ENCODE data around the gene TBXAS1.

DNA sequence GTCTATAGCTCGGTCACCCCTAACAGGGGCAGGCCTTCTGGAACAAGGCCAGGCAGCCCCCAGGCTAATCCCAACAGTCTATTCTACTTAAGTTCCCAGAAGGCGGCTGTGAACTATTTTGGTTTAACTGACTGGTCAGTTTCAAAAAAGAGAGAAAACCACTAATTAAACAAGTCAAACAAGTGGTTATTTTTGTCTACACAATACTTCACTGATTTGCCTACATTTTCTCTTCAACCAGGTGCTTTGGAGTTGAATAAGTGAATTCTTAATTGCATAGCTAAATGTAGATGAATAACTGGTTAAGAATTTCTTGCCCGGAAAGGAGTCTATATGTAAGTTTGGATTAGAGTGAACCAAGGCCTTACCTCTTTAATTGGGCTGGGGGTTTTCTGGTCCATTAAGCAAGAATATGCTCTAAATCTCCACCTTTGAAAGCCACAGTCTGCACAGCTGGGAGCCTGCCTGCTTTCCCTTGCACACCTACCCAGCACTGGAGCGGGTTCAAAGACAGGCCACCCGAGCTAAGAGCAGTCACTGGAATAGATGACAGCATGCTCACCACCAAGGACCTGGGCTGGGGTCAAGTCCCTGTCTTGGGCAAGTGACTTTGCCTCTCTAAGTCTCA, 70.4 kb downstream of the TBXAS1 start:
- TF ChIP-seq, protein P1, sequence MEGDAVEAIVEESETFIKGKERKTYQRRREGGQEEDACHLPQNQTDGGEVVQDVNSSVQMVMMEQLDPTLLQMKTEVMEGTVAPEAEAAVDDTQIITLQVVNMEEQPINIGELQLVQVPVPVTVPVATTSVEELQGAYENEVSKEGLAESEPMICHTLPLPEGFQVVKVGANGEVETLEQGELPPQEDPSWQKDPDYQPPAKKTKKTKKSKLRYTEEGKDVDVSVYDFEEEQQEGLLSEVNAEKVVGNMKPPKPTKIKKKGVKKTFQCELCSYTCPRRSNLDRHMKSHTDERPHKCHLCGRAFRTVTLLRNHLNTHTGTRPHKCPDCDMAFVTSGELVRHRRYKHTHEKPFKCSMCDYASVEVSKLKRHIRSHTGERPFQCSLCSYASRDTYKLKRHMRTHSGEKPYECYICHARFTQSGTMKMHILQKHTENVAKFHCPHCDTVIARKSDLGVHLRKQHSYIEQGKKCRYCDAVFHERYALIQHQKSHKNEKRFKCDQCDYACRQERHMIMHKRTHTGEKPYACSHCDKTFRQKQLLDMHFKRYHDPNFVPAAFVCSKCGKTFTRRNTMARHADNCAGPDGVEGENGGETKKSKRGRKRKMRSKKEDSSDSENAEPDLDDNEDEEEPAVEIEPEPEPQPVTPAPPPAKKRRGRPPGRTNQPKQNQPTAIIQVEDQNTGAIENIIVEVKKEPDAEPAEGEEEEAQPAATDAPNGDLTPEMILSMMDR (conservative IDR thresholded peaks at IDR 0.05), result no peak
- TF ChIP-seq EZH2 (IDR thresholded peaks at IDR 0.05; ENCODE audit: low read depth), result no peak
